ENCODE results near the gene ZC3H7B.

Gene ZC3H7B

DNA sequence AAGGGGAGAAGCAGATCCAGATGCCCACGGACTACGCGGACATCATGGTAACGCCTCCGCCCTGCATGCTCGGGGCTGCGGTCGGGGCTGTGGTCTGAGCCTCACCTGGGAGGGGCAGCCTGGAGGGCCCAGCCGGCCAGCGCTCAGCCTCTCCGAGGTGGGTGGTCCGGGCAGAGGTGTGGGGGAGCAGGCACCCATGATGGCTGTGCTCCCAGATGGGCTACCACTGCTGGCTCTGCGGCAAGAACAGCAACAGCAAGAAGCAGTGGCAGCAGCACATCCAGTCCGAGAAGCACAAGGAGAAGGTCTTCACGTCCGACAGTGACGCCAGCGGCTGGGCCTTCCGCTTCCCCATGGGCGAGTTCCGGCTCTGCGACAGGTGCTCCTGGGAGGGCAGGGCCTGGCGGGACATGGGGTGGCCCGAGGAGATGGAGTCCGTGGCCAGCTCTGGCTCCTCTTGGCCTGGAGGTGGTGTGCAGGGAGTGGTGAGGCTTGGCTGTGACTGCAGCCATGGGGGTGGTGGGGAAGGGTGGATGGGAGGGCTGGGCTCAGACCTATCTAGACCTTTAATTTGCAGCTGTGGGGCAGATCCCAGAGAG, 55.2 kb downstream of the ZC3H7B start:
- DNase-seq = no peak

GRCh38 chr22:41357191-41357590, 55.9 kb downstream of the ZC3H7B start:
- no peak for DNase-seq

DNA sequence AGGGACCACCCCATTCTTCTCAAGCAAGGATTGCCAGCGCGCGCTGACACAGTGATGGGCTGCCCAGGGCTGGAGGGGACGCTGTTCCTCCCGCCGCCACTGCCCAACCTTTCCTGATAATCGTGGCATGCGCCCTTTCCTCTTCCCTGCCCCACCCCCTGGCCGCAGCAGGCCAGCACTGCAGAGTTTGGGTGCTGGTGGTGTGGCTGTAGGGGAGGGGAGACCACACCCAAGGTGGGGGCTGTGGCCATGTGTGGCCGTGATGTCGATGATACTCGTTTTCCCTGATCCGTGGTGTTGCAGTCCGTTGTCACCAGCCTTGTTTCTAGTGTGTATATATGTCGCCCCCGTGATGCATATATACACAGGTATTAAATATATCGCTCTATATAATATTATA, 57.6 kb downstream of the ZC3H7B start:
- no peak for DNase-seq

- no peak for DNase-seq
Measured at GRCh38 chr22:41359376-41359775, 58.1 kb downstream of the ZC3H7B start.

DNA sequence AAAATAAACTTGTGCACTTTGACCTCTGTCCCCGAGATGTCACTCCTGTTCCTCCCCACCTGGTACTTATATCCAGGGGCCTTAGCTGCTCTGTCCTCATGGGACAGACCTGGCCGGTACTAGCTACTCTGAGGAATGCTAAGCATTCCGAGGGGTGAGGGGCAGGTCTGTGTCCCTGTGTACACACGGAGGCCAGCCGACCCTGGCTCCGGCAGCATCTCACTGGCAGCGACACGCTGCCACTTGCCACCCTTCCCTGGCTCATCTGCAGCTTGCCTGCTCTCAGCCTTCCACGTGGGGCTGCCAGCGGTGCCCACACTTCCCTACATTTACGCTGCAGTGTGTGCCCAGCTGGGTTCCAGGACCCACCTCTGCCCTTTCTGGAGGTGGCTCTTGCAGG, 58.8 kb downstream of the ZC3H7B start:
- DNase-seq = no peak

DNA sequence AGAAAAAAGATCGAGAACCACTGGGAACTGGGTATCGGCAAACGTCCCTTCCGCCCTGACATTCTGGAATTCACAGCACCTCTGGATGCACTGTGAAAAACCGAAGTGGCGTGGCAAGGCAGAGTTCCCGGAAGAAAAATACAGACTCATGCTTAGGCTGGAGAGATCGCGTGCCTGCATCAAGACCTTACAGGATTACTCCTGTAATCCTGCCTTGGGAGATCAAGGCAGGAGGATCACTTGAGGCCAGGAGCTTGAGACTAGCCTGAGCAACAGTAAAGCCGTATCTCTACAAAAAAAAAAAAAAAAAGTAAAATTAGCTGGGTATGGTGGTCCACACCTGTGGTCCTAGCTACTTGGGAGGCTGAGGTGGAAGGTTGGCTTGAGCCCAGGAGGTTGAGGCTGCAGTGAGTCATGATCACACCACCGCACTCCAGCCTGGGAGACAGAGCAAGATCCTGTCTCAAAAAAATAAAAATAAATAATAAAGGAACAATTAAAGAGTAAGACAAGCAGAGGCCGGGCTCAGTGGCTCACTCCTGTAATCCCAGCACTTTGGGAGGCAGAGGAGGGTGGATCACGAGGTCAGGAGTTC, 60.5 kb downstream of the ZC3H7B start:
- DNase-seq = no peak

GRCh38 chr22:41362615-41363014, 61.3 kb downstream of the ZC3H7B start:
- no peak for DNase-seq

GRCh38 chr22:41364233-41364632, 62.9 kb downstream of the ZC3H7B start:
- DNase-seq = no peak

GRCh38 chr22:41364955-41365354, 63.6 kb downstream of the ZC3H7B start:
- DNase-seq = no peak

DNA sequence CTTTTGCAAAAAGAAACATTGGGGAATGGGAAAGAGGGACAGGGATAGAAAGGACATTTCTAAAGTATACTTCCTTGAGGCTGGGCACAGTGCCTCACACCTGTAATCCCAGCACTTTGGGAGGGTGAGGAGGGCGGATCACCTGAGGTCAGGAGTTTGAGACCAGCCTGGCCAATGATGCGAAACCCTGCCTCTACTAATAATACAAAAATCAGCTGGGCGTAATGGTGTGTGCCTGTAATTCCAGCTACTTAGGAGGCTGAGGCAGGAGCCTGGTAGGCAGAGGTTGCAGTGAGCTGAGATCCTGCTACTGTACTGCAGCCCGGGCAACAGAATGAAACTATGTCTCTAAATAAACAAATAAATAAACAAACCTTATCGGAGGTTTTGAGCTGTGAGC, 64.1 kb downstream of the ZC3H7B start:
- no peak for DNase-seq

- DNase-seq = no peak
Measured at GRCh38 chr22:41366323-41367029, 65.2 kb downstream of the ZC3H7B start.

DNA sequence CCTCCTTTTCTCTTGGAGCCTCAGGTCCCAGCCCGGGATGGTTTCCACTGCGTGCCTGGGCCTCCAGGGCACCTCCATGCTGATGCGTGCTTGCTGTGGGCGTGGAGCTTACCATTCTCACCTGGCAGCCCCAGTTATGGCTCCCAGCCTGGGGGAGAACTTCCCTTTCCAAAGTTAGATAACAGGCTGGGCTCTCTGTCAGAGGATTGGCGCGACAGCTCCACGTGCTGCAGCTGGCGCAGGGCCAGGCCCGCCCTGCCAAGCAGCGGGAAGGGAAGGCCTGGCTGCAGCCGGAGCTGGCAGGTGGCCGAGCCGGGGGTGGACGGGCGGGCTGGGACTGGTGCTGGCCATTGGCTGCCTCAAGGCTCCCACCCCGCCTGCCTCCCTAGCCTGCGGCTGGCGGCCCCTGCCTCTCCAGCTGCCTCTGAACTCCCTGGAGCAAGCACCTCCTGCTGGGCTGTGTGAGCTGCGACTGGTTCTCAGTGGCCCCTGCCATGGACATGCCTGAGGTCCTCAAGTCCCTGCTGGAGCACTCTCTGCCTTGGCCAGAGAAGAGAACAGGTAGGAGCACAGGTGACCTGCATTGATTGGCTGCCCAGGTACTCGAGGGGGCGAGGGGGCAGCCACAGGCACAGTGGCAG, 65.8 kb downstream of the ZC3H7B start:
- no peak for DNase-seq

- no peak for DNase-seq
Measured at GRCh38 chr22:41367680-41368542, 66.6 kb downstream of the ZC3H7B start.

DNA sequence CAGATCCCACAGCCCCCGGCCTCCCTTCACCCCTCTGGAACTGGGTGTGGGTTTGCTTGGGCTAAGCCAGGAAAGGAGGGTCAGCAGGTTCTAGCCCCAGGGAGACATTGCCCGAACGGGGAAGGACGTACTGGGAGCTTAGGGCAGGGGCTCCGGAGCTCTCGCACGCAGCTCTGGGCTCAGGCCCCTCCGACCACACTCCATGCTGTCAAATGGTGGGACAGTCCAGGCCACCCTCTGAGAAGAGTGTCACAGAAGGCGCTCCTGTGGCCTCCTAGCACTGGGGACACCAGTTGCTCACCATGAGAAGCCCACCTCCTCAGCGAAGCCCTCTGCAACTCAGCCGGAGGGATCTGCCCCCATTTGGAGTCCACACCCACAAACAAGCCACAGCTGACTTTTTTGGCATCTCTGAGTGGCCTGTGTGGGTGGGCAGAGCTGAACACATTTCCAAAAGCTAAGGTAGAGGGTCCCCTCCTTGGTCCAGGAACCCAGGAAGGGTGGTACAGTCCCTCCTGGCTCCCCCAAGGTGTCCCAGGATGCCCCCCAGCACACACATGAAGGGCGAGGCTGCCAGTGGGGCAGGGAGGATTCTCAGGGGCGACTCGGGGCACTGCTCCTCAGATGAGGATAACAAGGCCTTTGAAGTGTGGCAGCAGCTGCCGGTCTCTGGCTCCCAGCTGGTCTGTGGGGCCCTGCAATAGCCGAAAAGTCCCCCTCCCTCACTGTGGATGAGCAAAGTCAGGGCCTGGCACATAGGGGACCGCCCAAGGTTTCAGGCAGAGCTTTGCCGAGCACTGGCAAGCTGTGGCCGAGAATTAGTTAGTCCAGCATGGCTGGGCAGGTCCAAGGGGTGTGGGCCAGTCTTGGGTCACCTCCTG, 67.5 kb downstream of the ZC3H7B start:
- no peak for DNase-seq

GRCh38 chr22:41369424-41369745, 68.1 kb downstream of the ZC3H7B start:
- DNase-seq = no peak

- no peak for DNase-seq
Measured at GRCh38 chr22:41369837-41370236, 68.5 kb downstream of the ZC3H7B start.

DNA sequence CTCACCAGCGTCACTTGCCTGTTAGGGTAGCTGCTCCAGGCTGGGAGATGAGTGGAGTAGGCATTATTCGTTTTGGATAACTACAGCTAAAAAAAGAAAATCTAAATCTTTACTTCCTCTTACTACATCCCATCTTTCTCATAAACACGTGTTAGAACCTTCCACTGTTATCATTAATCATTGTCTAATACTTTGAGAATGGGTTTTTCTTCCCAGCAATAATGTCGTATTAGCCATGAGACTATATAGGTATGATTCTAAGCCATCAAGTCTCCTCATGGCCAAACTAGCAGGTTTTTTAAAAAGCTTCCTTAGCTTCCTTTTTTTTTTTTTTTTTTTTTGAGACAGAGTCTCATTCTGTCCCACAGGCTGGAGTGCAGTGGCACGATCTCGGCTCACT, 76.5 kb downstream of the ZC3H7B start:
- no peak for DNase-seq

GRCh38 chr22:41380993-41381328, 79.6 kb downstream of the ZC3H7B start:
- no peak for DNase-seq

DNA sequence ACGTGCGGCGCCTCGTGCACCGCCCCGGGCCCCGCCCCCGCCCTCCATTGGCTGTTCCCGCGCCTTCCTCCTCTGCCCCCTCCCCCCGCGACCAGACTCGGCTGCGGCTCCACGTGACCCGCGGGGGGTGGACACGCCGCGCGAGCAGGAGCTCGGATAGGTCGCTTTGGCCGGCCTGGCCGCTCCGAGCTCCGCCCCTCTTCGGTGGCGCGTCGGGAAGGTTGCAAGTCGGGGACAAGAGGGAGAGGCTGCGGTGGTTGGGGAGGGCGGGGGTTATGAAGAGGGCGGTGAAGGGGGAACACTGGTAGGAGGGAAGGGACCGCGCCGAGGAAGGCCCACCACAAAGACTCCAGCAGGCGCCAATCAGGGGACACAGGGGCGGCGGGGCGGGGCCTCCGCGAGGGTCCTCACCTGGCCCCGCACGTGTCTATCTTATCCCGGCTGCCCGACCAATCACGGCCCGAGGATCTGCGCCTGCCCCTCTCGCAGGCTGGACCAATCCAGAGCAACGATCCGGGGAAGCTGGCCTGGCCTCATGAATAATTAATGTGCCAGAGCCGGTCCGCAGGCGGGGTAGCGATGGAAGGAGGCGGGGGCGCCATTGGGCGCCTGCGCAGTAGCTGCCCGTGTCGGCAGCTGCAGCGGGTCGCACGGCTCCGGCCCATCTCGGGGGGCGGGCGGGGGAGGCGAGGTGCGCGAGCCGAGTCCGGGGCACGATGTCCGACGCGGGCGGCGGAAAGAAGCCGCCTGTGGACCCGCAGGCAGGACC, 80.2 kb downstream of the ZC3H7B start, which contains the start of gene TEF:
TSS of gene TEF (plus strand) at position 614 of the 769 bp plus-strand sequence. CDS start at position 717, 103 bp downstream.
- peak; percentile 97 for DNase-seq

DNA sequence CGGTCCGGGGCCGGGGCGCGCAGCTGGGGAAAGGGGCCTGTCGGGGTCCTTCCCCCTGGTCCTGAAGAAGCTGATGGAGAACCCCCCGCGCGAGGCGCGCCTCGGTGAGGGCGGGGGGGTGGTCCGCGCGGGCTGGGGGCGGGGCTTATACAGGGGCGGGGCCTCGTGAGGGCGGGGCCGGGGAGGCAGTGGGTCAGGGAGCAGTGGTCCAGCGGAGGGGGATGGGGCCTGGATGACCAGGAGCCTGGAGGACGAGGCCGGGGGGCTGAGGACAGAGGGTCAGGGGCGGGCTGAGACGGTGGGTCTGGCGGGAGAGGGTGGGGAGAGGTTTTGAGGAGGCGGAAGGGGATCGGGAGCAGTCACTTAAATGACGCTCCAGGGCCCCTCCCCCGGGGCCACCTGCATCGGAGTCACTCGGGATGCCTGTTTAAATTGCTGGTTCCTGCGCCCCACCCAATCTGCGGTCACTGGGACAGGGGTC, 80.8 kb downstream of the ZC3H7B start:
- DNase-seq = peak; percentile 56

GRCh38 chr22:41382610-41383009, 81.3 kb downstream of the ZC3H7B start:
- DNase-seq = no peak

All from stimulated activated CD4-positive, alpha-beta T cell treated with anti-CD3 and anti-CD28 coated beads, Interleukin-12 subunit alpha, Interleukin-12 subunit beta, amount 100 ng/mL, for 4 hours (primary cell).